ENCODE measurements around the gene GDAP1L1. TPM values are rescaled to one million over a fixed set of nuclear protein-coding genes. Genes with fewer than 3 reads are reported as not detected.

Gene GDAP1L1
- total RNA-seq, 1 donor from 2014 or later, result not detected

DNA sequence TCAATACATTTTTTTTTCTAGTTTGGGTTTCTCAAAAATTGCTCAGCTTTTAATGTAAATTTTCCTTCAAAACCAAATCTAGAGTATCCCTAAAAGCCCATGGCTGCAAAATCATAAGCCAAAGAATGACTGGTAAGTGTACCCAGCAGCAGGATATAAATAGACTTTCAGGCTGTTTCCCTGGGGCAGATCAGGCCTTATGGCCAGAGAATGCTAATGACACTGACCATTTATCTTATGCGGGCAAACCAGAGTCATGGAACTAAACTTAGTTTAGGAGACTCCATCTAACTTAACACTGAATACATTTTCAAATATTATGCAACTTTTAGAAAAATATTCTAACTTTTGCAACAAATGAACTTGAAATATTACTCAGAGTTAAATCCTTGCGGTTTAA, 43.9 kb upstream of the GDAP1L1 start:
- no peaks in the 10 kb centered on the region for H3K27me3 ChIP-seq
- H3K27ac ChIP-seq, result no peak overlapping the region
- TF ChIP-seq POLR2A (IDR thresholded peaks at IDR 0.05) (no peak), POLR2AphosphoS5 (IDR thresholded peaks at IDR 0.05; ENCODE audit: insufficient read depth in 1 of 2, low read depth in 1 of 2) (no peak)
- TF ChIP-seq, protein P1, sequence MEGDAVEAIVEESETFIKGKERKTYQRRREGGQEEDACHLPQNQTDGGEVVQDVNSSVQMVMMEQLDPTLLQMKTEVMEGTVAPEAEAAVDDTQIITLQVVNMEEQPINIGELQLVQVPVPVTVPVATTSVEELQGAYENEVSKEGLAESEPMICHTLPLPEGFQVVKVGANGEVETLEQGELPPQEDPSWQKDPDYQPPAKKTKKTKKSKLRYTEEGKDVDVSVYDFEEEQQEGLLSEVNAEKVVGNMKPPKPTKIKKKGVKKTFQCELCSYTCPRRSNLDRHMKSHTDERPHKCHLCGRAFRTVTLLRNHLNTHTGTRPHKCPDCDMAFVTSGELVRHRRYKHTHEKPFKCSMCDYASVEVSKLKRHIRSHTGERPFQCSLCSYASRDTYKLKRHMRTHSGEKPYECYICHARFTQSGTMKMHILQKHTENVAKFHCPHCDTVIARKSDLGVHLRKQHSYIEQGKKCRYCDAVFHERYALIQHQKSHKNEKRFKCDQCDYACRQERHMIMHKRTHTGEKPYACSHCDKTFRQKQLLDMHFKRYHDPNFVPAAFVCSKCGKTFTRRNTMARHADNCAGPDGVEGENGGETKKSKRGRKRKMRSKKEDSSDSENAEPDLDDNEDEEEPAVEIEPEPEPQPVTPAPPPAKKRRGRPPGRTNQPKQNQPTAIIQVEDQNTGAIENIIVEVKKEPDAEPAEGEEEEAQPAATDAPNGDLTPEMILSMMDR (IDR thresholded peaks at IDR 0.05), result no peak
- intact Hi-C loops (cut with DNase I), result no loop called here
- H3K4me1 ChIP-seq, result peaks cover 37% of the 10 kb centered on the region
- no peak for DNase-seq (ENCODE audit: extremely low spot score in 2 of 2)
- H3K36me3 ChIP-seq, result peaks cover 0 to 44% of the 10 kb centered on the region in 2 donors
- H3K9me3 ChIP-seq, result no peaks in the 10 kb centered on the region
- H3K4me3 ChIP-seq, result no peak overlapping the region

DNA sequence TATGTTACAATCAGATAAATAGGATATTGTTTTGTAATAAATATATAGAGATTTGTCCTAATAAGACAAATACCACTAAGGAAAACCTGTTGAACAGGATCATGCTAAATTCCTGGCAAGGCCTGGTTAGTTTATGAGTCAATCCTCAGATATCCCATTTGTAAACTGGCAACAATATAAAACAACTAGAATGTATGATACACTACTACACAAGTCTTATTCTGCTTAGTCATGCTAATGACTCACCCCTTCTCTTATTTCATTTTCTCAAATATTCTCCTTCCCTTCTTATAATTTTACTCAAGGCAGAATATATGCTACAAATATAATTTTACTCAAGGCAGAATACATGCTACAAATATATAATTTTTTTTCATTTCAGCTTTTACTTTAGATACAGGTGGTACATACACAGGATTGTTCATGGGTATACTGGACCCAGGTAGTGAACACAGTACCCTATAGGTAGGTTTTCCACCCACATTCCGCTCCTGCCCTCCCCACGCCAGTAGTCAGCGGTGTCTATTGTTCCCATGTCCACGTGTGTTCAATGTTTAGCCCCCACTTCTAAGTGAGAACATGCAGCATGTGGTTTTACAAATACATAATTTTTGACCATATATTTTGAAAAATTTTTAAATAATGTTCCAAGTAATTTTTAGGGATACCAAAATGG, 42.8 kb upstream of the GDAP1L1 start:
- Histone ChIP-seq H3K27me3 (no peaks in the 10 kb centered on the region), H3K4me1 (peaks cover 48% of the 10 kb centered on the region), H3K27ac (peak overlapping the region; percentile 53), H3K4me3 (no peak overlapping the region), H3K9me3 (no peaks in the 10 kb centered on the region), H3K36me3 (peaks cover 0 to 35% of the 10 kb centered on the region in 2 donors)
- no peak for DNase-seq (ENCODE audit: extremely low spot score in 2 of 2)
- intact Hi-C loops (cut with DNase I), result no loop called here
- peak in 1 of 2 donors; percentile 96 for TF ChIP-seq POLR2AphosphoS5 (IDR thresholded peaks at IDR 0.05; ENCODE audit: insufficient read depth in 1 of 2, low read depth in 1 of 2)
- TF ChIP-seq, protein P1 (IDR thresholded peaks at IDR 0.05), result no peak

DNA sequence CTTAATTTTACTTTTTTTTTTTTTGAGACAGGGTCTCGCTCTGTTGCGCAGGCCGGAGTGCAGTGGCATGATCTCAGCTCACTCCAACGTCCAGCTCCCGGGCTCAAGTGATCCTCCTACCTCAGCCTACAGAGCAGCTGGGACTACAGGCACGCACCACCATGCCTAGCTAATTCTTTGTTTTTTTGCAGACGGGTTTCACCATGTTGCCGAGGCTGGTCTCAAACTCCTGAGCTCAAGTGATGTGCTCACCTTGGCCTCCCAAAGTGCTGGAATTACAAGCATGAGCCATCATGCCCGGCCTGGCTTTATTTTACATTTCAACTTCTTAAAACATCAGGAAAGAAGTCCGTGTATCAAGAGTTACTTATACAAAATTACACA, 42.3 kb upstream of the GDAP1L1 start:
- Histone ChIP-seq H3K27ac (peak overlapping the region; percentile 53), H3K9me3 (no peaks in the 10 kb centered on the region), H3K36me3 (peaks cover 0 to 30% of the 10 kb centered on the region in 2 donors), H3K4me3 (no peak overlapping the region), H3K4me1 (peaks cover 53% of the 10 kb centered on the region), H3K27me3 (no peaks in the 10 kb centered on the region)
- TF ChIP-seq POLR2AphosphoS5 (IDR thresholded peaks at IDR 0.05; ENCODE audit: insufficient read depth in 1 of 2, low read depth in 1 of 2), result no peak
- TF ChIP-seq POLR2A (IDR thresholded peaks at IDR 0.05), result no peak
- TF ChIP-seq, protein P1 (IDR thresholded peaks at IDR 0.05), result no peak
- intact Hi-C loops (cut with DNase I), result no loop called here
- no peak for DNase-seq (ENCODE audit: extremely low spot score in 2 of 2)

DNA sequence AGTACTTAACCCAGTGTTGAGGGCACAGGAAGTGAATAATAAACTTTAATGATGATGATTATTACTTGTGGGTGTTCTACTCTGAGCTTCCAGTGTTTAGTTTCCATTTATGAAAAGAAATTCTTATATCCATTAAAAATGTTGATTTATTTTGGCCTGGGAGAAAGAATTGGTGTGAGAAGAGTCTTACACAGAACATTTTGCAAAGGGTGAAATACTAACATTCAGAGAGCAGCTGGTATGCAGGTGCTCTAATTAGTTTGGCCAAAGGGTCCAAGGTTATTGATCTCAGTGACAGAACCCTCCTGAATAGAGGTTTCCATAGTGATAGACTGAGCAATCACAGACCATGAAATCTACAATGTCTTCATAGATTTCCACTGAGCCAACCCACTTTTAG, 41.0 kb upstream of the GDAP1L1 start:
- Histone ChIP-seq H3K4me1 (peaks cover 55% of the 10 kb centered on the region), H3K27ac (no peak overlapping the region), H3K4me3 (no peak overlapping the region), H3K36me3 (peaks cover 0 to 17% of the 10 kb centered on the region in 2 donors), H3K27me3 (no peaks in the 10 kb centered on the region), H3K9me3 (no peaks in the 10 kb centered on the region)
- no peak for TF ChIP-seq POLR2A (IDR thresholded peaks at IDR 0.05)
- TF ChIP-seq, protein P1 (IDR thresholded peaks at IDR 0.05), result no peak
- TF ChIP-seq POLR2AphosphoS5 (IDR thresholded peaks at IDR 0.05; ENCODE audit: insufficient read depth in 1 of 2, low read depth in 1 of 2), result no peak
- intact Hi-C loops (cut with DNase I), result no loop called here
- DNase-seq (ENCODE audit: extremely low spot score in 2 of 2), result no peak

DNA sequence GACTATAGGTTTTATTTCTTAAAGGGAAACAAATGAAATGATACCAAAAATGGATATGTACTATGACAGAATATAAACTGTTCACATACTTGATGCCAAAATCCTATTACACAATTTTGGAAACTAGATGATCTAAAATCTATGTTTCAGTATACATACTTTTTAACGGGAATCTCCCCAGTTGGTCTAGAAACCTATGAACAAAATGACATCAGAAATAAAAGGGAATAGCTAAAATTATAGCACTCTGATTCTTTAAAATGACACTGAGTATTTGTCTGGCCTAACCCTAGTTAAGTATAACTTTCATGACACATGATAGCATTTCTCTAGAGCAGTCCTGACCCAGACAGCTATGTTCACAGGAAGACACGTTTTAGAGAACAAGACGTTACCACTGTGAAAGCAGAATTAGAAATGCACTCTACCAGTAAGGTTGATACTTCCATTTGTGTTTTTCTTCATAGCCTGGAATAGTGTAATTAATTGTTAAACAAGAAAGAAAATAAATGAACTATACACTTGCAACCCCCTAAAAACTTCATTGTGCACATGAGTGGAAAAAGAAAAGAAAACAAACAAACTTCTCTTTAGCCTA, 39.9 kb upstream of the GDAP1L1 start:
- peaks cover 0 to 6% of the 10 kb centered on the region in 2 donors for H3K36me3 ChIP-seq
- H3K4me1 ChIP-seq, result peaks cover 63% of the 10 kb centered on the region
- H3K27ac ChIP-seq, result peak overlapping the region; percentile 1
- no peak for DNase-seq (ENCODE audit: extremely low spot score in 2 of 2)
- intact Hi-C loops (cut with DNase I), result no loop called here
- TF ChIP-seq, protein P1 (IDR thresholded peaks at IDR 0.05), result no peak
- TF ChIP-seq POLR2AphosphoS5 (IDR thresholded peaks at IDR 0.05; ENCODE audit: insufficient read depth in 1 of 2, low read depth in 1 of 2), result no peak
- no peaks in the 10 kb centered on the region for H3K9me3 ChIP-seq
- H3K27me3 ChIP-seq, result no peaks in the 10 kb centered on the region
- no peak overlapping the region for H3K4me3 ChIP-seq

Measured in vagina (tissue), 2 donors.